IMR-90 (cell line): ENCODE data around the gene ZMIZ1. TPM values are rescaled to one million over a fixed set of nuclear protein-coding genes. Genes with fewer than 3 reads are reported as not detected.
A peak's percentile ranks its signal among the peaks of the same experiment; 100 is the strongest.

Source experiments
- ATAC-seq: fragments of 200-7000 bp; cut with Tn5 transposase; 2 replicates; pipeline ENCODE4 v1.9.1; 2020; ENCODE audit warnings: low read depth, mild to moderate bottlenecking, moderate library complexity
- BruUV-seq: library from RNA; stranded (reverse); fragments of 400-500 nt; replicated peaks from 2 replicates; lab custom pipeline; 2021; lab: Mats Ljungman, UMichigan
- CTCF ChIA-PET: fragments of 300-600 bp; formaldehyde crosslinking; extraction: SDS; loops from one replicate; lab custom pipeline; 2021; ENCODE audit warnings: antibody characterized with exemption; lab: Yijun Ruan, JAX
- POLR2A ChIA-PET: fragments of 300-600 bp; sonication (Branson Sonifier 250); formaldehyde crosslinking; loops from one replicate; lab custom pipeline; 2022; ENCODE audit warnings: antibody characterized with exemption; ENCODE audit not compliant: unreplicated experiment; lab: Charles Lee
- DNase-seq: peaks from one replicate; pipeline ENCODE4 v3.0.0; 2013
- H2AFZ ChIP-seq: replicated peaks from 2 replicates; pipeline ENCODE3; 2013; ENCODE audit warnings: low read length, mild to moderate bottlenecking; ENCODE audit not compliant: poor library complexity
- H2AK5ac ChIP-seq: 2 replicates; pipeline ENCODE4 v1.6.1; 2013; ENCODE audit warnings: low read depth, low read length, inconsistent platforms
- H2AK9ac ChIP-seq: replicated peaks from 2 replicates; pipeline ENCODE3; 2013; ENCODE audit warnings: mild to moderate bottlenecking, low read depth, low read length, moderate library complexity; ENCODE audit not compliant: poor library complexity
- H2BK120ac ChIP-seq: 2 replicates; pipeline ENCODE4 v1.6.1; 2013; ENCODE audit warnings: low read depth, low read length, inconsistent platforms
- H2BK15ac ChIP-seq: 3 replicates; pipeline ENCODE4 v1.6.1; 2013; ENCODE audit warnings: low read depth, low read length, inconsistent platforms
- H2BK20ac ChIP-seq: 2 replicates; pipeline ENCODE4 v1.6.1; 2013; ENCODE audit warnings: low read depth, mild to moderate bottlenecking, inconsistent platforms, low read length, moderate library complexity
- H2BK5ac ChIP-seq: 2 replicates; pipeline ENCODE4 v1.6.1; 2013; ENCODE audit warnings: mild to moderate bottlenecking, low read depth, low read length, inconsistent platforms; ENCODE audit not compliant: poor library complexity, severe bottlenecking
- H3K14ac ChIP-seq: replicated peaks from 2 replicates; pipeline ENCODE4 v1.6.1; 2013; ENCODE audit warnings: low read depth, low read length, inconsistent platforms
- H3K18ac ChIP-seq: 2 replicates; pipeline ENCODE4 v1.6.1; 2013; ENCODE audit warnings: low read depth, low read length, control low read depth
- H3K23ac ChIP-seq: 2 replicates; pipeline ENCODE4 v1.6.1; 2013; ENCODE audit warnings: low read depth, low read length, inconsistent platforms
- H3K27ac ChIP-seq: 2 replicates; pipeline ENCODE4 v1.5.1; 2013; ENCODE audit warnings: mild to moderate bottlenecking, control low read depth, low read length; ENCODE audit not compliant: insufficient read depth
- H3K27me3 ChIP-seq: 2 replicates; pipeline ENCODE4 v1.6.1; 2013; ENCODE audit warnings: low read length; ENCODE audit not compliant: control insufficient read depth, insufficient read depth
- H3K36me3 ChIP-seq: 2 replicates; pipeline ENCODE4 v1.6.1; 2013; ENCODE audit warnings: low read length, mixed read lengths; ENCODE audit not compliant: control insufficient read depth, insufficient read depth
- H3K4ac ChIP-seq: 2 replicates; pipeline ENCODE4 v1.6.1; 2013; ENCODE audit warnings: low read depth, low read length, inconsistent platforms
- H3K4me1 ChIP-seq: 2 replicates; pipeline ENCODE4 v1.6.1; 2013; ENCODE audit warnings: low read length, mixed read lengths; ENCODE audit not compliant: control insufficient read depth, insufficient read depth
- H3K4me2 ChIP-seq: 2 replicates; pipeline ENCODE4 v1.6.1; 2013; ENCODE audit warnings: low read depth, mild to moderate bottlenecking, control low read depth, low read length, moderate library complexity
- H3K4me3 ChIP-seq: 2 replicates; pipeline ENCODE4 v1.5.1; 2013; ENCODE audit warnings: low read depth, mild to moderate bottlenecking, control low read depth, low read length, moderate library complexity; ENCODE audit not compliant: insufficient read depth
- H3K56ac ChIP-seq: 2 replicates; pipeline ENCODE4 v1.6.1; 2013; ENCODE audit warnings: low read length, inconsistent platforms; ENCODE audit not compliant: insufficient read depth; ENCODE audit errors: extremely low read depth
- H3K79me1 ChIP-seq, 2 experiments: 2 replicates each; pipeline ENCODE4 v1.6.1; 2013; ENCODE audit warnings: low read length in 2 of 2, inconsistent platforms in 1 of 2, low read depth in 1 of 2
- H3K9ac ChIP-seq: 2 replicates; pipeline ENCODE4 v1.6.1; 2013; ENCODE audit warnings: low read depth, low read length, control low read depth
- H3K9me1 ChIP-seq: 2 replicates; pipeline ENCODE4 v1.6.1; 2013; ENCODE audit warnings: low read length, inconsistent platforms; ENCODE audit not compliant: insufficient read depth
- H3K9me3 ChIP-seq: 2 replicates; pipeline ENCODE4 v1.6.1; 2013; ENCODE audit warnings: low read length; ENCODE audit not compliant: control insufficient read depth, insufficient read depth
- H4K20me1 ChIP-seq: 2 replicates; pipeline ENCODE4 v1.6.1; 2013; ENCODE audit warnings: low read length, inconsistent platforms; ENCODE audit not compliant: insufficient read depth
- H4K5ac ChIP-seq: 2 replicates; pipeline ENCODE4 v1.6.1; 2013; ENCODE audit warnings: mild to moderate bottlenecking, low read depth, low read length, control low read depth
- H4K8ac ChIP-seq, 2 experiments: 2 replicates each; pipeline ENCODE4 v1.6.1; 2013; ENCODE audit warnings: low read depth in 2 of 2, low read length in 2 of 2, control low read depth in 1 of 2, inconsistent platforms in 1 of 2
- H4K91ac ChIP-seq: 2 replicates; pipeline ENCODE4 v1.6.1; 2013; ENCODE audit warnings: low read depth, low read length, inconsistent platforms; ENCODE audit not compliant: insufficient read depth
- BHLHE40 ChIP-seq: fragments of 150-350 bp; IDR thresholded peaks from 2 replicates; pipeline ENCODE4 v1.6.1; 2016; ENCODE audit warnings: mild to moderate bottlenecking, low read depth, low read length
- CHD1 ChIP-seq: IDR thresholded peaks from 2 replicates; pipeline ENCODE4 v1.6.1; 2012; ENCODE audit warnings: low read depth, low read length, improper control_type of control experiment
- FOS ChIP-seq: fragments of 150-350 bp; IDR thresholded peaks from 2 replicates; pipeline ENCODE4 v1.6.1; 2016; ENCODE audit warnings: low read depth, low read length
- POLR2A ChIP-seq: IDR thresholded peaks from 2 replicates; pipeline ENCODE4 v1.6.1; 2012; ENCODE audit warnings: mild to moderate bottlenecking, low read depth, low read length
- RAD21 ChIP-seq: IDR thresholded peaks from 2 replicates; pipeline ENCODE4 v1.6.1; 2012; ENCODE audit warnings: low read length, improper control_type of control experiment
- USF2 ChIP-seq: fragments of 150-350 bp; IDR thresholded peaks from 2 replicates; pipeline ENCODE4 v1.6.1; 2017; ENCODE audit warnings: mild to moderate bottlenecking, antibody characterized with exemption, low read length, low read depth
- WGBS, 2 experiments: methylation state at CpG; one replicate each; pipeline versions ENCODE4 v1.1.5 to v1.1.7; 2013; ENCODE audit warnings: missing lambda C conversion rate in 2 of 2; ENCODE audit not compliant: insufficient read length in 1 of 2; ENCODE audit errors: extremely low coverage in 2 of 2; 5-methylcytosine and 5-hydroxymethylcytosine counted together
- dilution Hi-C: fragments of 300-500 bp; cut with HindIII; formaldehyde crosslinking; loops from one replicate; pipeline ENCODE4 v1.14.3; 2018; ENCODE audit warnings: low sequenced_read_pairs; ENCODE audit not compliant: unreplicated experiment
- in situ Hi-C: fragments of 300-500 bp; cut with MboI; formaldehyde crosslinking; loops from 3 replicates; pipeline ENCODE4 v1.14.3; 2019; ENCODE audit warnings: low sequenced_read_pairs, inconsistent platforms, mixed read lengths
- intact Hi-C: fragments of 100-400 bp; cut with micrococcal nuclease; formaldehyde crosslinking; loops from 2 replicates; pipeline ENCODE4 v1.10.0; 2022
- polyA plus RNA-seq, 3 experiments: library from polyadenylated mRNA; depleted of rRNA; stranded (reverse); fragments of >200 nt; gene quantifications; 2 replicates each; pipeline ENCODE4 v1.2.3, GENCODE V29; 2012; ENCODE audit warnings: low replicate concordance in 1 of 3
- total RNA-seq: library from RNA; depleted of rRNA; stranded (reverse); fragments of >200 nt; gene quantifications from 2 replicates; pipeline ENCODE4 v1.2.3, GENCODE V29; 2012

The ZMIZ1 gene
- total and polyA plus RNA-seq, 2 of the 4 experiments (the other 2 are of a cell fraction), result 6.6 to 48.7 TPM

- TF ChIP-seq CHD1 (no peak), USF2 (no peak), BHLHE40 (no peak), RAD21 (no peak), FOS (no peak), POLR2A (no peak)
- Histone ChIP-seq H4K5ac (no peak overlapping the region), H3K18ac (no peak overlapping the region), H2AFZ (peak overlapping the region; percentile 54), H2BK120ac (no peak overlapping the region), H3K27me3 (no peaks in the 10 kb centered on the region), H2BK5ac (no peak overlapping the region), H3K56ac (no peak overlapping the region), H2BK15ac (no peak overlapping the region), H4K8ac (no peak overlapping the region), H3K4ac (no peak overlapping the region), H3K9me3 (no peaks in the 10 kb centered on the region), H3K36me3 (peaks cover 22% of the 10 kb centered on the region), H4K20me1 (peaks cover 98% of the 10 kb centered on the region), H3K23ac (no peak overlapping the region), H3K27ac (no peak overlapping the region), H3K9ac (no peak overlapping the region), H3K4me1 (peaks cover 9% of the 10 kb centered on the region), H3K79me1 (peaks cover 11 to 98% of the 10 kb centered on the region in 2 experiments), H4K91ac (no peak overlapping the region), H3K4me3 (no peak overlapping the region), H3K9me1 (peaks cover 57% of the 10 kb centered on the region), H2AK5ac (no peak overlapping the region), H3K4me2 (no peak overlapping the region), H3K14ac (no peak overlapping the region), H2BK20ac (no peak overlapping the region), H2AK9ac (peak overlapping the region; percentile 10)
- BruUV-seq, result no TSS peak
- in situ Hi-C loops (no loop called here), dilution Hi-C loops (no loop called here), intact Hi-C loops (no loop called here)
- no peak for DNase-seq
- CTCF ChIA-PET, result no interaction called here
- ATAC-seq, result no peak
- POLR2A ChIA-PET, result no interaction called here
- WGBS, 2 experiments, result 72% methylated on average over 4 of the region's 10 CpGs; no CpG with 5 or more reads in 1 of the 2 experiments
Measured at GRCh38 chr10:79255007-79255507, 186.3 kb downstream of the ZMIZ1 start.
